Eye (tissue), 1 donor: ENCODE results near the gene S100A11.
"Not testable (repeated sequence)": the region's sequence is repeated elsewhere in the genome, so short reads cannot be mapped to it uniquely, and the experiment has no call there.

Experiments used
- DNase-seq: peaks from one replicate; pipeline ENCODE4 v3.0.0-alpha.2; 2015

The S100A11 gene

DNA sequence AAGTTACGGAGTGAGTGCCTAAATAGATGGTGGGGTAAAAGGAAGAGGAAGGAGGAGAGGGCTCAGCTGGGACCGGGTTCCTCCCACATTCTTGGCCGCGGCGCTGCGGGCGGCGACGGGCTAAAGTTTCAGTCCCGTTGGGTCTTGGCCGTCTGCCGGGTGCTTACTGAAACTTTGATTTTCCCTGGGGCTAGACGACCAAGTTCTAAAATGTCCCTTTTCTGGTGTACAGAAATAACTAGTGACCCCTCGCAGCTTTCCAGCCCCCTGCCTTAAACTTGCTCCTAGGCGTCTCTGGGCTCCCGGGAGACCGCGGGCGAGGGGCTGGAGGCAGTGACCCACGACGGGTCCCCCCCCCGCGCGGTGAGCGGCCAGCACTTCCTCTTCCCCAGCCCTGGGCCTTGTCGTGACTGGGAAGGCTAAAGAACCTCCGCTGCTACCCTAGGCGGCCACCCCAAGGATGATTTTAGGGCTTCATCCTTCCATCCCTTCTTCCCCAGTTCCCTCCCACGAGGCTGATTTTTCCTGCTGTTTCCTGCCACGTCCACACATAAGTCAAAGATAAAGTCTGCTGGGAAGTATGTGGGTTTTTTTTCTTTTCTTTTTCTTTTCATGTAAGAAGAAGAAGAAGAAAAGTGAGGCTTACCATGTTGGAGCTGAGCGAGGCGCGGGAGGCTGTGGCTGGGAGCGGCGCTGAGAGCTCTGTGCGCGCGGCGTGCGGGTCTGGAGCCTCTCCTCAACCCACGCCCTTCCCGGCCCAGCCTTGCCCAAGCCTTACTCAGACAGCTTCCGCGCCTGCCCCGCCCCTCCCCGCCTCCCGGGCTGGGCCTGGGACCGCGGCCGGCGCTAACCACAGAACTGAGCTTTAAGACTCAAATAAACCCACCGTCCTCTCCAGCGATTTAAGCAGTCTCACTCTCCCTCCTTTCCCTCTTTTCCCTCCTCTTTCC lies at the start of gene S100A11:
Gene S100A11, minus strand, starts transcription at position 738 of the 950 bp plus-strand sequence. Its CDS starts 89 bp downstream, at position 649.
- DNase-seq: peak; percentile 86

- DNase-seq: no peak
Measured at GRCh38 chr1:152084853-152085252, 48.0 kb upstream of the S100A11 start.

- not testable (repeated sequence) for DNase-seq
Measured at GRCh38 chr1:152081026-152081425, 44.2 kb upstream of the S100A11 start.

- not testable (repeated sequence) for DNase-seq
Measured at GRCh38 chr1:152080494-152080893, 43.7 kb upstream of the S100A11 start.

DNA sequence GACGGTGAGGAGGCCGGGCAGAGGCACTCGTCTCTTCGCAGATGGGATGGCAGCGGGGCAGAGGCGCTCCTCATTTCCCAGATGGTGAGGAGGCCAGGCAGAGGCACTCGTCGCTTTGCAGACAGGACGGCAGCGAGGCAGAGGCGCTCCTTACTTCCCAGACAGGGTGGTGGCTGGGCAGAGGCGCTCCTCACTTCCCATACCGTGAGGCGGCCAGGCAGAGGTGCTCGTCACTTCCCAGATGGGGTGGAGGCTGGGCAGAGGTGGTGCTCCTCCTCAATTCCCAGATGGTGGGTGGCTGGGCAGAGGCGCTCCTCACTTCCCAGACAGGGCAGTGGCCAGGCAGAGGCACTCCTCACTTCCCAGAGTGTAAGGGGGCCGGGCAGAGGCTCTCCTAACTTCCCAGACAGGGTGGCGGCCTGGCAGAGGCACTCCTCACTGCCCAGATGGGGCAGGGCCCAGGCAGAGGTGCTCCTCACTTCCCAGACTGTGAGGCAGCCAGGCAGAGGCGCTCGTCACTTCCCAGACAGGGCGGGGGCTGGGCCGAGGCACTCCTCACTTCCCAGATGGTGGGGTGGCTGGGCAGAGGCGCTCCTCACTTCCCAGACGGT lies 42.1 kb upstream of the S100A11 start:
- no peak for DNase-seq

DNA sequence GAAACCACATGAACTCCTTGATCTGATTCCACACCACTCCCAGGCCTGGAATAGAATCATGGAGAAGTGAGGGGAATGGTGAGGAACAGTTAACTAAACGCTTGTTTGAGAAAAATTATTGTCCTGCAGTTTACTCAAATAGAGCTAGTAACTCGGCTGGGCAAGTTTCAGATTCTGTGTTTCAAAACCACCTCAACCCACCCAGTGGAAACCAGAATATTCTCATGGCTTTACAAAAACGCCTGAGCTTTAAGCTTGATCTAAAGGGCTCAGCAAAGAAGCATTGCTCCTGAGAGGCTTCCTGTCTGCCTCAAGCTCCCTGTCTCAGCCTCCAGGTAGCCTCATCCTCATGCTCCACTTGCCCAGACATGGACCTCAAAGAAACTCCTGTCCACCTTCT lies 35.5 kb upstream of the S100A11 start:
- DNase-seq: no peak

- DNase-seq: no peak
Measured at GRCh38 chr1:152071123-152071522, 34.3 kb upstream of the S100A11 start.

- no peak for DNase-seq
Measured at GRCh38 chr1:152067929-152068328, 31.1 kb upstream of the S100A11 start.

DNA sequence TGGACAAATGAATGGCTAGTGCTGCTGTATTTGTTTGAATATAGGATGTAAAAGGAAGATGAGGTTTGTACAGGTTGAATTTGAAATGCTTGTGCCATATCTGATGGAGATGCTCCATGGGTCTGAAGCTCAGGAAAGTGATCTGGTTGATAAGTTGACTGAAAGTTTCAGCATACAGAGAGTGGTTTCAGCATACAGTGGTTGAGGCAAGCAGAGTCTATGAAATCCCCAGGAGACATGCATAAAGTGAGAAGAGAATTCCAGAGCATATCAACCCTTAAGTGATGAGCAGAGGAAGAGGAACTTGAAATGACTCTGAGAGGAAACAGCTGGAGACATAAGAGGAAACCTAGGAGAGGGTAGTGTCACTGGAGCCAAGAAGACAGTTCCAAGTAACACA lies 30.3 kb upstream of the S100A11 start:
- no peak for DNase-seq

GRCh38 chr1:152061952-152062351 lies 25.1 kb upstream of the S100A11 start:
- DNase-seq: no peak

DNA sequence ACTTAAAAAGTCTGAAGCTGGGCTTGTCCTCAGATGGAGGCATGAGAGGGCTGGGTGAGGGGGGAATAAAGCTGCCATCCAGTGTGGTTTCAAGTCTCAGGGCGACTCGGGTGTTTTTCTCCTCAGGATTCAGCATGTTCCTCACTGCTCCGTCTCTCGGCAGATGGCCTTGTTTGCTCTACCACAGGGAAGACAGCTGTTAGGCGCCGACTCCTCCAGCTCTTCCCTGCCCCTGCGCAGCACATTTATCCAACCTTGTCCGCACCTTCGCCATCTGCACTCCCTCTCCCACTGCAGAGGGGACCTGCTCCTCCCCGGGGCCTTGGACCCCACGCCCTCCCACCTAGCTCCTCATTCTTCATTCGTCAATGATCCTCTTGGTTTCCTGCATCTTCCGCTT lies 16.6 kb upstream of the S100A11 start:
- DNase-seq: no peak

GRCh38 chr1:152052606-152053005 lies 15.8 kb upstream of the S100A11 start:
- DNase-seq: peak; percentile 94

GRCh38 chr1:152050886-152051675 lies 14.3 kb upstream of the S100A11 start:
- no peak for DNase-seq

GRCh38 chr1:152049291-152050083 lies 12.7 kb upstream of the S100A11 start:
- DNase-seq: no peak

- DNase-seq: no peak
Measured at GRCh38 chr1:152048416-152049009, 11.7 kb upstream of the S100A11 start.

DNA sequence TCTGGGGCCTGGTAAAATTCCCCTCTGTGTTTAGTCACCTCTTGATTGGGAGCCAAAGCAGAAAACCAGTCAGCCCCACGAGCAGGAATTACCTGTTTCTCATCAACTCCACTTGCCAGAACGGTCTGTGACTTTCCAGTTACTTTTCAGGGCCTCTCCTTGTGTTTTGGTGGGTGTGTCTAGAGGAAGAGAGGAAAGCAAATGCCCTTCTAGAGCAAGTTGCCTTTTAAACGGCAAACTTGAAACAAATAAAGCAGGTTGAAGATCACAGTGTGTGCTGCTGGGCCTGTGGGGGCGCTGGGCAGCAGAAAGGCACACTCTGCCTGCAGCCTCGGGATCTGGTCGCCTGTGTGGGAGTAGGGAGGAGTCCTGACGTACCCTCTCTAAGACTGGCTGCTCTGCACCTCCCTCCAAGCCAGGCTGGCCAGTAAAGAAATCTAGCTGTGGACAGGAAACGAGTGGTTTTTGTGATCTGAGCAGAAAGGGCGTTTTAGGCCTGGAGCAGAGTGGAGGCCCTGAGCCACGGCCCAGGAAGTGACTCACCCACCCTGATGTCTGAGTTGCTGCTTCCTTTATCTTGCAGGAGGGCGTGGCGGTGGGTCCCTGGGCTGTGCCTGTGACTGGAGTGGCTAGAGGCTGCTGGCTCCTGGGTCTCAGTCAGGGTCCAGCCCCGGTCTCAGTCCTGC lies 11.1 kb upstream of the S100A11 start:
- DNase-seq: peak; percentile 85

GRCh38 chr1:152047413-152047729 lies 10.6 kb upstream of the S100A11 start:
- DNase-seq: no peak

DNA sequence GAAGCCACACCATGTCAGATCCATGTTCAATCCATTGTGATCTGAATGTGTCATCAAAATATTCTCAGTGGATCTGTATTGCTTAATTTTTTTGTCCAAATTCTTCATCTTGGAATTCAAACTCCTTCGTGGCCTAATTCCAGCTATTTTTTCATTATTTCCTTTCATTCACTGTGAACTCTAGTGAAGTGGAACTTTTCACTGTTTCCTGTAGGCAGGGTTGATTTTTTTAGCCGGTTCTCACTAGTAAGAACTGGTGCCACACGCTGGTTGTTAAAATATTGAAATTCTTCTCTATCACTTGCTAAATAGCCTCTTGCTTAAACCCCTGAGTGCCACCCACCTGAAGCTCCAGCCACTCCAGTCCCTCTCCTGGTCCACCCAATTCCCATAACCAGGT lies 7.6 kb upstream of the S100A11 start:
- DNase-seq: no peak

- no peak for DNase-seq
Measured at GRCh38 chr1:152043870-152044269, 7.1 kb upstream of the S100A11 start.

- DNase-seq: no peak
Measured at GRCh38 chr1:152042030-152042429, 5.2 kb upstream of the S100A11 start.

- no peak for DNase-seq
Measured at GRCh38 chr1:152039886-152040285, 3.1 kb upstream of the S100A11 start.

DNA sequence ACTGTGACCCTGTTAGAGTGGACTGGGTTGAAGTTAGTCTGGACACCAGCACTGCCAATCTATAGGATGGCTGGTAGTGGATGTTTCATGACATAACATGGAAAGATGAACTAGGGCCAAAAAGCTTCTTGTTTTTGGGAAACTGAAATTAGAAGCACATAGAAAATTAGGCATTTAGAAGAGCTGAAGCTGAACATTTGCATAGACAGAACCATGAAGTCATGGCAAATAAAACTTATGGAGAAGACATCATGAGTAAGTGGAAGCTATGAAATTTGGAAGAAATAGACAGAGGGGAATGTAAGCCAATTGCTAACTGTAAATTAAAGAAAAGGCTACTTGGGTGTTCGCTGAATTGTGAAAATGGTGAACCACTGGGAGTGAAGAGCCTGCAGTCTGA lies 2.7 kb upstream of the S100A11 start:
- DNase-seq: no peak
